GM12878 (cell line): ENCODE measurements around the gene CYP4Z1. TPM values are rescaled to one million over a fixed set of nuclear protein-coding genes. Genes with fewer than 3 reads are reported as not detected.

ENCODE experiments used
- ATAC-seq: fragments of 200-7000 bp; cut with Tn5 transposase; 3 replicates; pipeline ENCODE4 v1.9.1; 2020; ENCODE audit warnings: mild to moderate bottlenecking, moderate library complexity
- BruUV-seq: library from RNA; stranded (reverse); fragments of 400-500 nt; replicated peaks from 2 replicates; lab custom pipeline; 2021; lab: Mats Ljungman, UMichigan
- CTCF ChIA-PET: fragments of 300-600 bp; sonication (Branson Sonifier 250); formaldehyde crosslinking; extraction: SDS; loops from one replicate; lab custom pipeline; 2021; ENCODE audit warnings: inconsistent platforms; lab: Yijun Ruan, JAX
- POLR2A ChIA-PET: fragments of 350-600 bp; formaldehyde crosslinking; extraction: SDS; loops from one replicate; lab custom pipeline; 2021; ENCODE audit warnings: inconsistent platforms; lab: Charles Lee
- RAD21 ChIA-PET: fragments of 300-600 bp; sonication (Branson Sonifier 250); formaldehyde crosslinking; loops from one replicate; lab custom pipeline; 2023; ENCODE audit warnings: antibody characterized with exemption; ENCODE audit not compliant: unreplicated experiment; lab: Charles Lee
- SMC1A ChIA-PET: fragments of 300-600 bp; sonication (Branson Sonifier 250); formaldehyde crosslinking; loops from one replicate; lab custom pipeline; 2023; ENCODE audit not compliant: unreplicated experiment, uncharacterized antibody; lab: Charles Lee
- DNase-seq: peaks from one replicate; pipeline ENCODE4 v3.0.0-alpha.2; 2011; ENCODE audit warnings: low read depth, low spot score
- FAIRE-seq: peaks from 3 replicates; lab custom pipeline; 2011; peaks lifted over from hg19 to GRCh38; lab: Jason Lieb, UNC
- H2AFZ ChIP-seq: 2 replicates; pipeline ENCODE4 v1.6.0; 2011; ENCODE audit warnings: low read depth, low read length, control low read depth; ENCODE audit not compliant: control insufficient read depth
- H3K27ac ChIP-seq: 2 replicates; pipeline ENCODE4 v1.5.1; 2011; ENCODE audit warnings: control low read depth; ENCODE audit not compliant: control insufficient read depth, insufficient read depth
- H3K27me3 ChIP-seq, 2 experiments: replicated peaks in 1 of 2; 2 replicates each; pipeline versions ENCODE4 v1.6.0 to v1.6.1; 2011; ENCODE audit warnings: low read length in 1 of 2; ENCODE audit not compliant: control insufficient read depth in 2 of 2, insufficient read depth in 2 of 2
- H3K36me3 ChIP-seq, 2 experiments: 2 replicates each; pipeline ENCODE4 v1.5.1; 2011; ENCODE audit warnings: low read length in 1 of 2; ENCODE audit not compliant: control insufficient read depth in 2 of 2, insufficient read depth in 2 of 2
- H3K4me1 ChIP-seq: 2 replicates; pipeline ENCODE4 v1.6.1; 2011; ENCODE audit warnings: mild to moderate bottlenecking, low read length, moderate library complexity, mixed read lengths; ENCODE audit not compliant: control insufficient read depth, insufficient read depth
- H3K4me2 ChIP-seq: 2 replicates; pipeline ENCODE4 v1.6.0; 2011; ENCODE audit warnings: control low read depth; ENCODE audit not compliant: control insufficient read depth, insufficient read depth
- H3K4me3 ChIP-seq: fragments of 200-600 bp; sonication (generic); 2 replicates; pipeline ENCODE4 v1.5.1; 2016
- H3K79me2 ChIP-seq: 2 replicates; pipeline ENCODE4 v1.6.0; 2011; ENCODE audit warnings: low read length; ENCODE audit not compliant: control insufficient read depth, insufficient read depth
- H3K9ac ChIP-seq: 2 replicates; pipeline ENCODE4 v1.8.0; 2011; ENCODE audit warnings: low read length, control low read depth, mixed read lengths; ENCODE audit not compliant: control insufficient read depth, insufficient read depth
- H3K9me3 ChIP-seq: replicated peaks from 3 replicates; pipeline ENCODE4 v1.5.1; 2011; ENCODE audit warnings: mild to moderate bottlenecking, low read length; ENCODE audit not compliant: control insufficient read depth, insufficient read depth
- H4K20me1 ChIP-seq: 2 replicates; pipeline ENCODE4 v1.6.0; 2011; ENCODE audit not compliant: control insufficient read depth, insufficient read depth
- BMI1 ChIP-seq: fragments of 450-650 bp; IDR thresholded peaks from 2 replicates; pipeline ENCODE4 v1.6.1; 2016; ENCODE audit warnings: mild to moderate bottlenecking, moderate library complexity, borderline replicate concordance
- CBX5 ChIP-seq: sonication (generic); IDR thresholded peaks from 2 replicates; pipeline ENCODE4 v1.6.1; 2016; ENCODE audit warnings: low read depth, moderate library complexity, mild to moderate bottlenecking, inconsistent platforms
- CHD4 ChIP-seq: fragments of 200-600 bp; sonication (generic); IDR thresholded peaks from 2 replicates; pipeline ENCODE4 v1.6.1; 2016; ENCODE audit warnings: mild to moderate bottlenecking
- CREB1 ChIP-seq: IDR thresholded peaks from 2 replicates; pipeline ENCODE4 v1.6.1; 2012; ENCODE audit warnings: low read depth, mild to moderate bottlenecking, inconsistent platforms
- EED ChIP-seq: sonication (generic); IDR thresholded peaks from 2 replicates; pipeline ENCODE4 v1.6.1; 2016; ENCODE audit warnings: antibody characterized with exemption, low read depth
- ESRRA ChIP-seq: IDR thresholded peaks from 2 replicates; pipeline ENCODE4 v1.6.1; 2012; ENCODE audit warnings: mild to moderate bottlenecking, low read length, improper control_type of control experiment
- FOXK2 ChIP-seq: fragments of 450-650 bp; IDR thresholded peaks from 2 replicates; pipeline ENCODE4 v1.6.1; 2017; ENCODE audit warnings: mild to moderate bottlenecking, moderate library complexity
- IRF5 ChIP-seq: fragments of 450-650 bp; IDR thresholded peaks from 2 replicates; pipeline ENCODE4 v1.6.1; 2017; ENCODE audit warnings: borderline replicate concordance
- JUNB ChIP-seq: IDR thresholded peaks from 2 replicates; pipeline ENCODE4 v1.6.1; 2016; ENCODE audit warnings: antibody characterized with exemption, mild to moderate bottlenecking
- NBN ChIP-seq: fragments of 450-650 bp; IDR thresholded peaks from 2 replicates; pipeline ENCODE4 v1.6.1; 2016
- POLR2AphosphoS2 ChIP-seq: IDR thresholded peaks from 2 replicates; pipeline ENCODE4 v1.6.1; 2011; ENCODE audit warnings: low read depth, mild to moderate bottlenecking, low read length, improper control_type of control experiment, moderate library complexity
- RAD21 ChIP-seq: IDR thresholded peaks from 2 replicates; pipeline ENCODE4 v1.6.1; 2011; ENCODE audit warnings: mild to moderate bottlenecking, low read depth, low read length, moderate library complexity; ENCODE audit not compliant: insufficient read depth
- SRF ChIP-seq, 2 experiments: IDR thresholded peaks; 2 replicates each; pipeline ENCODE4 v1.6.1; 2011; ENCODE audit warnings: low read depth in 2 of 2, low read length in 2 of 2, mild to moderate bottlenecking in 1 of 2, moderate library complexity in 1 of 2
- ZBTB33 ChIP-seq: fragments of 450-650 bp; IDR thresholded peaks from 2 replicates; pipeline ENCODE4 v1.6.1; 2017; ENCODE audit warnings: mild to moderate bottlenecking
- ZNF622 ChIP-seq: fragments of 450-650 bp; IDR thresholded peaks from 2 replicates; pipeline ENCODE4 v1.6.1; 2017; ENCODE audit warnings: mild to moderate bottlenecking, inconsistent platforms
- WGBS: methylation state at CpG from one replicate; pipeline ENCODE4 v1.1.6; 2016; ENCODE audit warnings: low lambda C conversion rate; ENCODE audit not compliant: insufficient replicate concordance, insufficient coverage; ENCODE audit errors: missing lambda C conversion rate; 5-methylcytosine and 5-hydroxymethylcytosine counted together
- in situ Hi-C: fragments of 300-500 bp; cut with MboI; formaldehyde crosslinking; loops from 9 replicates; pipeline ENCODE4 v1.14.3; 2018; ENCODE audit warnings: mixed read lengths
- intact Hi-C: fragments of 100-400 bp; cut with micrococcal nuclease; formaldehyde crosslinking; loops from one replicate; pipeline ENCODE4 v1.14.2; 2022; ENCODE audit not compliant: unreplicated experiment
- polyA plus RNA-seq, 11 experiments: library from polyadenylated mRNA; depleted of rRNA in 4 of 11; unstranded in 6 of 11; stranded (reverse) in 5 of 11; fragments of >200 nt; fragmentation: Nextera tagmentation in 4 of 11; fragmentation: Illumina TruSeq in 1 of 11; extraction: Ambion mirVana in 4 of 11; extraction: Trizol in 1 of 11; gene quantifications; 1 replicate in 1 of 11; 2 replicates in 10 of 11; pipeline versions ENCODE4 v1.2.1 to v1.2.3, GENCODE V29; 2011 to 2016; ENCODE audit warnings: inconsistent platforms in 2 of 11, missing spikeins in 2 of 11, low read depth in 1 of 11
- total RNA-seq, 4 experiments: library from RNA; depleted of rRNA in 3 of 4; stranded (reverse); fragments of >200 nt in 3 of 4; fragmentation: Illumina TruSeq in 1 of 4; extraction: Trizol in 1 of 4; gene quantifications; 2 replicates each; pipeline versions ENCODE4 v1.2.1 to v1.2.3, GENCODE V29; 2013 to 2021
- TF ChIP-seq, protein P1 (sequence below): IDR thresholded peaks from 2 replicates; pipeline ENCODE4 v1.6.1; 2011; ENCODE audit warnings: borderline replicate concordance, low read depth, mild to moderate bottlenecking, moderate library complexity, low read length; ENCODE audit not compliant: insufficient read depth, poor library complexity, severe bottlenecking
- TF ChIP-seq, protein P2 (sequence below): fragments of 450-650 bp; formaldehyde crosslinking; IDR thresholded peaks from 2 replicates; pipeline ENCODE4 v1.4.0; 2022; ENCODE audit warnings: mild to moderate bottlenecking, moderate library complexity

Gene CYP4Z1
- total and polyA plus RNA-seq, 10 of the 15 experiments (the other 5 are each of a cell fraction or from before 2014, with no cell fraction given): not detected

- H3K4me3 ChIP-seq: no peak overlapping the region
- SMC1A ChIA-PET: no interaction called here
- CTCF ChIA-PET: interaction anchor here (0.5 kb wide), 1 partner anchor 198 kb away, joined by 3 read pairs; no protein-coding TSS in a partner anchor
- FAIRE-seq (no peak), DNase-seq (no peak), ATAC-seq (no peak)
- no peaks in the 10 kb centered on the region for H4K20me1 ChIP-seq
- no peaks in the 10 kb centered on the region for H3K4me1 ChIP-seq
- no peak overlapping the region for H2AFZ ChIP-seq
- H3K27me3 ChIP-seq: no peaks in the 10 kb centered on the region; a peak in 1 of 4 replicates
- 47% methylated on average over 4 of the region's 4 CpGs for WGBS
- intact Hi-C loops (no loop called here), in situ Hi-C loops (no loop called here)
- no TSS peak for BruUV-seq
- POLR2A ChIA-PET: no interaction called here
- H3K9me3 ChIP-seq: no peaks in the 10 kb centered on the region
- H3K9ac ChIP-seq: no peak overlapping the region
- TF ChIP-seq ZNF622: no peak
- TF ChIP-seq JUNB: no peak
- no peak for TF ChIP-seq POLR2AphosphoS2
- no peak for TF ChIP-seq CBX5
- no peak for TF ChIP-seq ZBTB33
- no peak for TF ChIP-seq CHD4
- TF ChIP-seq SRF (IDR thresholded peaks at IDR 0.05; ENCODE audit: low read depth in 2 of 2, low read length in 2 of 2): no peak
- TF ChIP-seq CREB1: no peak
- no peak for TF ChIP-seq RAD21
- TF ChIP-seq ESRRA: no peak
- TF ChIP-seq, protein P1, sequence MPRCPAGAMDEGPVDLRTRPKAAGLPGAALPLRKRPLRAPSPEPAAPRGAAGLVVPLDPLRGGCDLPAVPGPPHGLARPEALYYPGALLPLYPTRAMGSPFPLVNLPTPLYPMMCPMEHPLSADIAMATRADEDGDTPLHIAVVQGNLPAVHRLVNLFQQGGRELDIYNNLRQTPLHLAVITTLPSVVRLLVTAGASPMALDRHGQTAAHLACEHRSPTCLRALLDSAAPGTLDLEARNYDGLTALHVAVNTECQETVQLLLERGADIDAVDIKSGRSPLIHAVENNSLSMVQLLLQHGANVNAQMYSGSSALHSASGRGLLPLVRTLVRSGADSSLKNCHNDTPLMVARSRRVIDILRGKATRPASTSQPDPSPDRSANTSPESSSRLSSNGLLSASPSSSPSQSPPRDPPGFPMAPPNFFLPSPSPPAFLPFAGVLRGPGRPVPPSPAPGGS: no peak
- no peak for TF ChIP-seq FOXK2
- TF ChIP-seq, protein P2, sequence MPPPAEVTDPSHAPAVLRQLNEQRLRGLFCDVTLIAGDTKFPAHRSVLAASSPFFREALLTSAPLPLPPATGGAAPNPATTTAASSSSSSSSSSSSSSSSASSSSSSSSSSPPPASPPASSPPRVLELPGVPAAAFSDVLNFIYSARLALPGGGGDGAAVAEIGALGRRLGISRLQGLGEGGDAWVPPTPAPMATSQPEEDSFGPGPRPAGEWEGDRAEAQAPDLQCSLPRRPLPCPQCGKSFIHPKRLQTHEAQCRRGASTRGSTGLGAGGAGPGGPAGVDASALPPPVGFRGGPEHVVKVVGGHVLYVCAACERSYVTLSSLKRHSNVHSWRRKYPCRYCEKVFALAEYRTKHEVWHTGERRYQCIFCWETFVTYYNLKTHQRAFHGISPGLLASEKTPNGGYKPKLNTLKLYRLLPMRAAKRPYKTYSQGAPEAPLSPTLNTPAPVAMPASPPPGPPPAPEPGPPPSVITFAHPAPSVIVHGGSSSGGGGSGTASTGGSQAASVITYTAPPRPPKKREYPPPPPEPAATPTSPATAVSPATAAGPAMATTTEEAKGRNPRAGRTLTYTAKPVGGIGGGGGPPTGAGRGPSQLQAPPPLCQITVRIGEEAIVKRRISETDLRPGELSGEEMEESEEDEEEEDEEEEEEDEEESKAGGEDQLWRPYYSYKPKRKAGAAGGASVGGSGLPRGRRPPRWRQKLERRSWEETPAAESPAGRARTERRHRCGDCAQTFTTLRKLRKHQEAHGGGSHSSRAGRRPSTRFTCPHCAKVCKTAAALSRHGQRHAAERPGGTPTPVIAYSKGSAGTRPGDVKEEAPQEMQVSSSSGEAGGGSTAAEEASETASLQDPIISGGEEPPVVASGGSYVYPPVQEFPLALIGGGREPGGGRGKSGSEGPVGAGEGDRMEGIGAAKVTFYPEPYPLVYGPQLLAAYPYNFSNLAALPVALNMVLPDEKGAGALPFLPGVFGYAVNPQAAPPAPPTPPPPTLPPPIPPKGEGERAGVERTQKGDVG (CRISPR knock-in tag): no peak
- TF ChIP-seq NBN: no peak
- TF ChIP-seq IRF5: no peak
- no peak for TF ChIP-seq BMI1
- TF ChIP-seq EED: no peak
- no peak overlapping the region for H3K27ac ChIP-seq
- no peaks in the 10 kb centered on the region for H3K36me3 ChIP-seq
- H3K4me2 ChIP-seq: no peak overlapping the region
- RAD21 ChIA-PET: no interaction called here
- H3K79me2 ChIP-seq: no peaks in the 10 kb centered on the region
Observed at GRCh38 chr1:47113178-47113577, 46.1 kb downstream of the CYP4Z1 start.
